ENCODE data around the gene PCSK4.

DNA sequence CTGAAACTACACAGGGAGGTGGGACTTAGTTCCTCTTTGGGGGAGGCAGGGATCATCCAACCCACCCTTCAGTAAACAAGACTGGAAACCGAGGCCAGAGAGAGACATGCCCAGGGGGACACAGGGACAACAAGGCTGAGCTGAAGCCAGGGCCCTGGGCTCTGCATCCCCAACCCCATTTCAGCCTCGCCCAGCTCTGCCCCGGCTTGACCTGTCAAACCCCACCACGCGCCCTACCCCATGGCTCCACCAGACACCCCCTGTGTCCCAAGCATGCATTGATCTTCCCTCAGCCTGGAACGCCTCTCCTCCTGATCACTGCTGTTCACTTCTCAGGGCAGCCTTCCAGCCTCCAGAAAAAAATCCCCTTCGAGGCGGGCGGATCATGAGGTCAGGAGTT is 42.2 kb downstream of the PCSK4 start:
- TF ChIP-seq OSR1 (CRISPR knock-in tag; IDR thresholded peaks at IDR 0.05), result no peak
- no peak for TF ChIP-seq SNAI2 (CRISPR knock-in tag; IDR thresholded peaks at IDR 0.05)
- no peak for TF ChIP-seq RARB (CRISPR knock-in tag; IDR thresholded peaks at IDR 0.05)
- TF ChIP-seq PATZ1 (CRISPR knock-in tag; IDR thresholded peaks at IDR 0.05; ENCODE audit: borderline replicate concordance), result no peak
- TF ChIP-seq TOX (CRISPR knock-in tag; IDR thresholded peaks at IDR 0.05; ENCODE audit: borderline replicate concordance), result no peak
- TF ChIP-seq ZFP30 (CRISPR knock-in tag; IDR thresholded peaks at IDR 0.05), result no peak
- no peak for TF ChIP-seq ESRRG (CRISPR knock-in tag; IDR thresholded peaks at IDR 0.05)

Data from SK-N-SH treated with all-trans-retinoic acid at 6 μM for 48 hours (cell line).